ENCODE results near the gene CFTR.
A peak's percentile ranks its signal among the peaks of the same experiment; 100 is the strongest.

The CFTR gene

DNA sequence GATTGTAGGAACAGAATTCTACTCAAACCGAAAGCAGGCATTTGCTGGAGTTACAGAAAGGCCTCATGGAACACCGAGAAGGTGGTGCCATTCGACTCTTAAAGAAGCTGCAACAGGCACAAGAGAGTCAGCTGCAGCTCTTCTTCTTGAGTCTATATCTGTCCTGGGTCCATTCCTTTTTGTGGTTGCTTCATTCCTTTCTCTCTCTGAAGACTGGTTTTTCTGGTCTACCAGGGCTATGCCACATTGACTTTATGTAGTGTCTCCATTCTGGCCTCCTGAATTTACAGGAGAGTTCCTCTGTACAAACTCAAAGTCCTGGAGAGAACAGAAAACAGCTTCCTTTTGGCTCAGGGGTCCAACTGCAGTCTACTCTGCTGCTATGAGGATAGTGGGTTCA, 132.8 kb downstream of the CFTR start:
- Histone ChIP-seq H3K27me3 (ENCODE audit: insufficient read depth, low read length, poor library complexity, severe bottlenecking) (no peaks in the 10 kb centered on the region), H3K79me2 (ENCODE audit: insufficient read depth, low read length) (no peaks in the 10 kb centered on the region), H3K9ac (ENCODE audit: low read depth, low read length, poor library complexity, severe bottlenecking) (no peak overlapping the region), H2AFZ (ENCODE audit: low read length) (peak overlapping the region; percentile 48; the same call in 1 of the 2 replicates), H3K4me3 (ENCODE audit: low read length, poor library complexity, severe bottlenecking) (no peak overlapping the region), H3K36me3 (ENCODE audit: insufficient read depth, low read length) (no peaks in the 10 kb centered on the region), H3K4me2 (ENCODE audit: low read depth, low read length, poor library complexity, severe bottlenecking) (no peak overlapping the region), H3K4me1 (ENCODE audit: insufficient read depth, low read length, poor library complexity, severe bottlenecking) (no peaks in the 10 kb centered on the region), H4K20me1 (ENCODE audit: insufficient read depth, low read length, poor library complexity, severe bottlenecking) (no peaks in the 10 kb centered on the region), H3K9me2 (replicated peaks; ENCODE audit: low read depth, low read length) (no peaks in the 10 kb centered on the region), H3K9me3 (ENCODE audit: insufficient read depth, low read depth, low read length) (no peaks in the 10 kb centered on the region), H3F3A (ENCODE audit: low read depth) (no peaks in the 10 kb centered on the region)
- TF ChIP-seq, protein P1, sequence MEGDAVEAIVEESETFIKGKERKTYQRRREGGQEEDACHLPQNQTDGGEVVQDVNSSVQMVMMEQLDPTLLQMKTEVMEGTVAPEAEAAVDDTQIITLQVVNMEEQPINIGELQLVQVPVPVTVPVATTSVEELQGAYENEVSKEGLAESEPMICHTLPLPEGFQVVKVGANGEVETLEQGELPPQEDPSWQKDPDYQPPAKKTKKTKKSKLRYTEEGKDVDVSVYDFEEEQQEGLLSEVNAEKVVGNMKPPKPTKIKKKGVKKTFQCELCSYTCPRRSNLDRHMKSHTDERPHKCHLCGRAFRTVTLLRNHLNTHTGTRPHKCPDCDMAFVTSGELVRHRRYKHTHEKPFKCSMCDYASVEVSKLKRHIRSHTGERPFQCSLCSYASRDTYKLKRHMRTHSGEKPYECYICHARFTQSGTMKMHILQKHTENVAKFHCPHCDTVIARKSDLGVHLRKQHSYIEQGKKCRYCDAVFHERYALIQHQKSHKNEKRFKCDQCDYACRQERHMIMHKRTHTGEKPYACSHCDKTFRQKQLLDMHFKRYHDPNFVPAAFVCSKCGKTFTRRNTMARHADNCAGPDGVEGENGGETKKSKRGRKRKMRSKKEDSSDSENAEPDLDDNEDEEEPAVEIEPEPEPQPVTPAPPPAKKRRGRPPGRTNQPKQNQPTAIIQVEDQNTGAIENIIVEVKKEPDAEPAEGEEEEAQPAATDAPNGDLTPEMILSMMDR (conservative IDR thresholded peaks at IDR 0.05; ENCODE audit: low read length) = no peak
- TF ChIP-seq EZH2phosphoT487 (IDR thresholded peaks at IDR 0.05; ENCODE audit: borderline replicate concordance) = no peak

DNA sequence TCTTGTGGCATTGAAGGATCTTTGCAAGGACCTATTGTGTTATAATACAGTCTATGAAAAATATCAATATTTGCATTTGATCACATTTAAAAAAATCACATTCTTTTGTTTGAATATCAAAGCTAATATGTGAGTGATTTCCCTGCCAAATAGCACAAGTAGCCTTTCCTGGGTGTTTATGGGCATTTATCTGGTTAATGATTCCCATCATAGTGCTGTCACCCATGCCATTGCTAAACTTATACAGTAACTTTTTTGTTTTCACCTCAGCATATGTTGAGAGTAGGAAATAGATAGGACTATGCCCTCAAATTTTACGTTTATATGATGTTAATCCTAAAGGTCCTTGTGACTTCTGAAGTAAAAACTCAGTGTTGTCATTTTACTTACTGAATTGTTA, 136.9 kb downstream of the CFTR start:
- TF ChIP-seq, protein P1 (conservative IDR thresholded peaks at IDR 0.05; ENCODE audit: low read length) = no peak
- TF ChIP-seq EZH2phosphoT487 (IDR thresholded peaks at IDR 0.05; ENCODE audit: borderline replicate concordance) = no peak
- H2AFZ ChIP-seq (ENCODE audit: low read length) = no peak overlapping the region

DNA sequence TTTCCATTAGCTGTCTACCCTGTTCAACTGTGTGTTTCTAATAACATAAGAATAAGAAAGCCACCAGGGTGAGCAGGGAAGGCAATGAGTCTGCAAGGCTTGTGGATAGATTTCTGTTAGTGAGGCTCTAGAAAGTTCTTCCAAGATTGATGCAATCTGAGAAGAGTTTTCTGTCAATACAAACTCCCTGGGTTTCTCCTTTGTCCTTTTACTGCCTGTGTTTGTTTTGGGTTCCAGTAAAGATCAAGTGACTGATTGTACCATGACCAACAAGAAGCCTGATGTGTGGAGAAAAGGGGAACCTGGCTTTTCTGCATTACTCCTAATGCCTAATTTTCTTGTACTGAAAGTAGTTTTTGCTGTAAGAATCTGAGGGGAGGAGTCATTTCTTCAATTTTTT, 139.9 kb downstream of the CFTR start:
- H3K27me3 ChIP-seq (ENCODE audit: insufficient read depth, low read length, poor library complexity, severe bottlenecking) = no peaks in the 10 kb centered on the region

More for the DNA sequence above, 136.9 kb downstream of the CFTR start:
- H3F3A ChIP-seq (ENCODE audit: low read depth) = no peaks in the 10 kb centered on the region
- no peaks in the 10 kb centered on the region for H4K20me1 ChIP-seq (ENCODE audit: insufficient read depth, low read length, poor library complexity, severe bottlenecking)
- no peaks in the 10 kb centered on the region for H3K9me3 ChIP-seq (ENCODE audit: insufficient read depth, low read depth, low read length)
- H3K4me3 ChIP-seq (ENCODE audit: low read length, poor library complexity, severe bottlenecking) = no peak overlapping the region
- H3K36me3 ChIP-seq (ENCODE audit: insufficient read depth, low read length) = no peaks in the 10 kb centered on the region
- H3K79me2 ChIP-seq (ENCODE audit: insufficient read depth, low read length) = no peaks in the 10 kb centered on the region
- H3K9me2 ChIP-seq (replicated peaks; ENCODE audit: low read depth, low read length) = no peaks in the 10 kb centered on the region
- H3K4me2 ChIP-seq (ENCODE audit: low read depth, low read length, poor library complexity, severe bottlenecking) = no peak overlapping the region
- H3K27me3 ChIP-seq (ENCODE audit: insufficient read depth, low read length, poor library complexity, severe bottlenecking) = no peaks in the 10 kb centered on the region
- no peak overlapping the region for H3K9ac ChIP-seq (ENCODE audit: low read depth, low read length, poor library complexity, severe bottlenecking)
- no peaks in the 10 kb centered on the region for H3K4me1 ChIP-seq (ENCODE audit: insufficient read depth, low read length, poor library complexity, severe bottlenecking)

More for the DNA sequence above, 139.9 kb downstream of the CFTR start:
- H3F3A ChIP-seq (ENCODE audit: low read depth) = no peaks in the 10 kb centered on the region
- no peaks in the 10 kb centered on the region for H3K9me2 ChIP-seq (replicated peaks; ENCODE audit: low read depth, low read length)
- no peak overlapping the region for H3K4me2 ChIP-seq (ENCODE audit: low read depth, low read length, poor library complexity, severe bottlenecking)
- no peaks in the 10 kb centered on the region for H3K4me1 ChIP-seq (ENCODE audit: insufficient read depth, low read length, poor library complexity, severe bottlenecking)
- H3K79me2 ChIP-seq (ENCODE audit: insufficient read depth, low read length) = no peaks in the 10 kb centered on the region
- H4K20me1 ChIP-seq (ENCODE audit: insufficient read depth, low read length, poor library complexity, severe bottlenecking) = no peaks in the 10 kb centered on the region
- H2AFZ ChIP-seq (ENCODE audit: low read length) = no peak overlapping the region
- no peak overlapping the region for H3K4me3 ChIP-seq (ENCODE audit: low read length, poor library complexity, severe bottlenecking)
- TF ChIP-seq, protein P1 (conservative IDR thresholded peaks at IDR 0.05; ENCODE audit: low read length) = no peak
- no peak for TF ChIP-seq EZH2phosphoT487 (IDR thresholded peaks at IDR 0.05; ENCODE audit: borderline replicate concordance)
- H3K36me3 ChIP-seq (ENCODE audit: insufficient read depth, low read length) = no peaks in the 10 kb centered on the region
- no peak overlapping the region for H3K9ac ChIP-seq (ENCODE audit: low read depth, low read length, poor library complexity, severe bottlenecking)
- no peaks in the 10 kb centered on the region for H3K9me3 ChIP-seq (ENCODE audit: insufficient read depth, low read depth, low read length)
